Measurements from ENCODE around the gene RBMS3. TPM values are rescaled to one million over a fixed set of nuclear protein-coding genes. Genes with fewer than 3 reads are reported as not detected.

RBMS3 gene
- total RNA-seq, 1 donor from 2014 or later: 58.5 TPM

- H3K36me3 ChIP-seq: no peaks in the 10 kb centered on the region
- TF ChIP-seq CTCF (IDR thresholded peaks at IDR 0.05): no peak
- H3K9me3 ChIP-seq: no peaks in the 10 kb centered on the region
- H3K27me3 ChIP-seq (ENCODE audit: low read depth): no peaks in the 10 kb centered on the region
- no peak for ATAC-seq
- DNase-seq: no peak
- H3K4me1 ChIP-seq: no peaks in the 10 kb centered on the region
- intact Hi-C loops (cut with DNase I): no loop called here
- H3K27ac ChIP-seq: no peak overlapping the region
- H3K4me3 ChIP-seq: no peak overlapping the region
These were observed 578.9 kb downstream of the RBMS3 start for GRCh38 chr3:29859726-29860270.

GRCh38 chr3:29864809-29865208, 583.9 kb downstream of the RBMS3 start:
- Histone ChIP-seq H3K27ac (no peak overlapping the region), H3K27me3 (ENCODE audit: low read depth) (no peaks in the 10 kb centered on the region), H3K9me3 (no peaks in the 10 kb centered on the region), H3K4me3 (no peak overlapping the region), H3K36me3 (no peaks in the 10 kb centered on the region), H3K4me1 (no peaks in the 10 kb centered on the region)
- intact Hi-C loops (cut with DNase I): no loop called here
- ATAC-seq: no peak
- no peak for DNase-seq
- TF ChIP-seq CTCF (IDR thresholded peaks at IDR 0.05): no peak

GRCh38 chr3:29868543-29869101, 587.8 kb downstream of the RBMS3 start:
- H3K4me1 ChIP-seq: no peaks in the 10 kb centered on the region
- H3K27ac ChIP-seq: no peak overlapping the region
- no peaks in the 10 kb centered on the region for H3K27me3 ChIP-seq (ENCODE audit: low read depth)
- no peak for ATAC-seq
- H3K4me3 ChIP-seq: no peak overlapping the region
- H3K36me3 ChIP-seq: no peaks in the 10 kb centered on the region
- no peak for DNase-seq
- intact Hi-C loops (cut with DNase I): no loop called here
- no peaks in the 10 kb centered on the region for H3K9me3 ChIP-seq
- no peak for TF ChIP-seq CTCF (IDR thresholded peaks at IDR 0.05)

GRCh38 chr3:29870136-29870535, 589.3 kb downstream of the RBMS3 start:
- Histone ChIP-seq H3K36me3 (no peaks in the 10 kb centered on the region), H3K4me1 (no peaks in the 10 kb centered on the region)
- DNase-seq: no peak

GRCh38 chr3:29871087-29871486, 590.2 kb downstream of the RBMS3 start:
- Histone ChIP-seq H3K27ac (no peak overlapping the region), H3K36me3 (no peaks in the 10 kb centered on the region), H3K9me3 (no peaks in the 10 kb centered on the region), H3K4me1 (no peaks in the 10 kb centered on the region), H3K4me3 (no peak overlapping the region), H3K27me3 (ENCODE audit: low read depth) (no peaks in the 10 kb centered on the region)
- ATAC-seq (no peak), DNase-seq (no peak)
- no peak for TF ChIP-seq CTCF (IDR thresholded peaks at IDR 0.05)
- intact Hi-C loops (cut with DNase I): no loop called here

More at GRCh38 chr3:29870136-29870535, 589.3 kb downstream of the RBMS3 start:
- Histone ChIP-seq H3K27ac (no peak overlapping the region), H3K27me3 (ENCODE audit: low read depth) (no peaks in the 10 kb centered on the region), H3K4me3 (no peak overlapping the region), H3K9me3 (no peaks in the 10 kb centered on the region)
- no peak for ATAC-seq
- no peak for TF ChIP-seq CTCF (IDR thresholded peaks at IDR 0.05)
- intact Hi-C loops (cut with DNase I): no loop called here

Data from lower lobe of right lung (tissue), 2 donors.